GM18502 (cell line): ENCODE results near the gene SKIDA1.
"Not testable (repeated sequence)": the region's sequence is repeated elsewhere in the genome, so short reads cannot be mapped to it uniquely, and the experiment has no call there.

Experiments
- ATAC-seq: cut with Tn5 transposase; IDR thresholded peaks from one replicate; pipeline ENCODE4 v1.9.1; 2021; ENCODE audit warnings: mild to moderate bottlenecking; ENCODE audit not compliant: unreplicated experiment, poor library complexity

Gene SKIDA1

GRCh38 chr10:21525367-21526187 is at the start of gene SKIDA1:
Gene SKIDA1 (minus strand): TSS chr10:21525682. CDS start chr10:21517822, 7,860 bp downstream.
- peak; percentile 56 for ATAC-seq

GRCh38 chr10:21574514-21574913 is 49.0 kb upstream of the SKIDA1 start:
- not testable (repeated sequence) for ATAC-seq

GRCh38 chr10:21572578-21572977 is 47.1 kb upstream of the SKIDA1 start:
- no peak for ATAC-seq

- ATAC-seq = no peak
Observed at GRCh38 chr10:21570761-21571521, 45.5 kb upstream of the SKIDA1 start.

- ATAC-seq = not testable (repeated sequence)
Observed at GRCh38 chr10:21558984-21559383, 33.5 kb upstream of the SKIDA1 start.

GRCh38 chr10:21556527-21556926 is 31.0 kb upstream of the SKIDA1 start:
- ATAC-seq = no peak

GRCh38 chr10:21552638-21553037 is 27.2 kb upstream of the SKIDA1 start:
- no peak for ATAC-seq

GRCh38 chr10:21547246-21547645 is 21.8 kb upstream of the SKIDA1 start:
- ATAC-seq = no peak

- ATAC-seq = not testable (repeated sequence)
Observed at GRCh38 chr10:21540701-21541100, 15.2 kb upstream of the SKIDA1 start.

GRCh38 chr10:21536874-21537273 is 11.4 kb upstream of the SKIDA1 start:
- ATAC-seq = no peak

- not testable (repeated sequence) for ATAC-seq
Observed at GRCh38 chr10:21535976-21536375, 10.5 kb upstream of the SKIDA1 start.

- no peak for ATAC-seq
Observed at GRCh38 chr10:21535494-21535965, 10.0 kb upstream of the SKIDA1 start.

- ATAC-seq = peak; percentile 20
Observed at GRCh38 chr10:21534604-21535493, 9.4 kb upstream of the SKIDA1 start.

GRCh38 chr10:21534280-21534586 is 8.8 kb upstream of the SKIDA1 start:
- ATAC-seq = no peak

- peak; percentile 88 for ATAC-seq
Observed at GRCh38 chr10:21533467-21534279, 8.2 kb upstream of the SKIDA1 start, which contains the start of gene MLLT10. Gene MLLT10 (plus strand): TSS chr10:21534232. CDS start chr10:21534645, 413 bp downstream.

- ATAC-seq = no peak
Observed at GRCh38 chr10:21532694-21533466, 7.4 kb upstream of the SKIDA1 start.

- ATAC-seq = no peak
Observed at GRCh38 chr10:21531164-21531563, 5.7 kb upstream of the SKIDA1 start.

GRCh38 chr10:21530641-21531040 is 5.2 kb upstream of the SKIDA1 start:
- no peak for ATAC-seq

- no peak for ATAC-seq
Observed at GRCh38 chr10:21530168-21530567, 4.7 kb upstream of the SKIDA1 start.
